Endodermal cell (in vitro differentiated cells): ENCODE results near the gene ROBO1. TPM values are rescaled to one million over a fixed set of nuclear protein-coding genes. Genes with fewer than 3 reads are reported as not detected.

Source experiments
- DNase-seq: peaks from one replicate; pipeline ENCODE4 v3.0.0-alpha.2; 2017
- H3K27ac ChIP-seq: 2 replicates; pipeline ENCODE4 v1.5.1; 2013; ENCODE audit warnings: mild to moderate bottlenecking, low read depth, low read length, moderate library complexity
- H3K27me3 ChIP-seq: 2 replicates; pipeline ENCODE4 v1.6.1; 2013; ENCODE audit warnings: mild to moderate bottlenecking, low read length, moderate library complexity; ENCODE audit not compliant: insufficient read depth, control insufficient read depth, poor library complexity, severe bottlenecking
- H3K36me3 ChIP-seq: 2 replicates; pipeline ENCODE4 v1.7.0; 2013; ENCODE audit warnings: mild to moderate bottlenecking, low read length, moderate library complexity; ENCODE audit not compliant: control insufficient read depth, insufficient read depth
- H3K4me1 ChIP-seq: one replicate; pipeline ENCODE4 v1.7.0; 2013; ENCODE audit warnings: low read length; ENCODE audit not compliant: control insufficient read depth, insufficient read depth
- H3K4me3 ChIP-seq: 2 replicates; pipeline ENCODE4 v1.5.1; 2013; ENCODE audit warnings: mild to moderate bottlenecking, low read length, moderate library complexity
- H3K9ac ChIP-seq: 2 replicates; pipeline ENCODE4 v1.6.1; 2013; ENCODE audit warnings: mild to moderate bottlenecking, low read length, moderate library complexity; ENCODE audit not compliant: poor library complexity, severe bottlenecking; ENCODE audit errors: extremely low read depth
- H3K9me3 ChIP-seq: 2 replicates; pipeline ENCODE4 v1.6.1; 2013; ENCODE audit warnings: mild to moderate bottlenecking, low read length, moderate library complexity; ENCODE audit not compliant: control insufficient read depth
- H3K27ac Mint-ChIP-seq: 2 replicates; pipeline ENCODE4 v1.8.0; 2020; ENCODE audit warnings: mixed read lengths
- H3K27me3 Mint-ChIP-seq: 2 replicates; pipeline ENCODE4 v1.8.0; 2021; ENCODE audit warnings: mild to moderate bottlenecking, mixed read lengths; ENCODE audit not compliant: insufficient read depth
- H3K36me3 Mint-ChIP-seq: 2 replicates; pipeline ENCODE4 v1.8.0; 2020; ENCODE audit warnings: low read depth, mixed read lengths
- H3K4me1 Mint-ChIP-seq: 2 replicates; pipeline ENCODE4 v1.8.0; 2020; ENCODE audit warnings: mixed read lengths
- H3K4me3 Mint-ChIP-seq: 2 replicates; pipeline ENCODE4 v1.8.0; 2020; ENCODE audit warnings: mild to moderate bottlenecking, moderate library complexity, mixed read lengths
- H3K9me3 Mint-ChIP-seq: 2 replicates; pipeline ENCODE4 v1.8.0; 2020; ENCODE audit warnings: mild to moderate bottlenecking, mixed read lengths
- WGBS, 2 experiments: methylation state at CpG; one replicate each; pipeline versions ENCODE4 v1.1.5 to v1.1.7; 2013; ENCODE audit warnings: missing lambda C conversion rate in 2 of 2, mixed read lengths in 1 of 2; ENCODE audit not compliant: insufficient coverage in 1 of 2, insufficient read length in 1 of 2; 5-methylcytosine and 5-hydroxymethylcytosine counted together
- total RNA-seq, 2 donors: library from RNA; stranded (reverse); fragmentation: NEBNext Ultra II Directional in 1 of 2; extraction: Animal tissue kit (Norgen Biotek cat#: 25700) in 1 of 2; gene quantifications; 2 replicates in 1 of 2; 3 replicates in 1 of 2; pipeline ENCODE4 v1.2.1, GENCODE V29; 2021
- TF ChIP-seq, protein P1 (sequence below): fragments of 200-600 bp; sonication (generic); conservative IDR thresholded peaks from 2 replicates; pipeline ENCODE4 v1.5.0; 2021; ENCODE audit warnings: antibody characterized with exemption, mild to moderate bottlenecking

Gene ROBO1
- total RNA-seq, 2 donors from 2014 or later: 74.8 to 75.9 TPM

DNA sequence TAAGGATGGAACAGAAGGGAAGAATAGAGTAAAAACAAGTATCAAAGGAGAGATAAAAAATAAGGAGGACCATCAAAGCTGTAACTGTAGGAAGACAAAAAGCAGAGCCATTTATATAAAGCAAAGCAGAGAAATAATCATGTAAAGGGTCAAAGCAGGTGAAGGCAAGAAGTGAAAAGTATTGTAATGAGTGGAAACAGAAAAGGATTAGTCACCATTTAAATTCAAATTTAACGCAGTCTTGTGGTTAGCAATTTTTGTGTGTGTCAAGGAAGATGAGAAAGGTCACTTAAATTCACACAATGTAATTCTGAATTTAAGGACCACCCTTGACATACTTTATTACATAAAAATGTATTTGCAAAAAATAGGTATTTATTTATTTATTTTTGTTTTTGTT is 567.8 kb downstream of the ROBO1 start:
- Mint-ChIP-seq H3K27me3 (no peaks in the 10 kb centered on the region), H3K27ac (no peak overlapping the region), H3K9me3 (peaks cover 24% of the 10 kb centered on the region)

DNA sequence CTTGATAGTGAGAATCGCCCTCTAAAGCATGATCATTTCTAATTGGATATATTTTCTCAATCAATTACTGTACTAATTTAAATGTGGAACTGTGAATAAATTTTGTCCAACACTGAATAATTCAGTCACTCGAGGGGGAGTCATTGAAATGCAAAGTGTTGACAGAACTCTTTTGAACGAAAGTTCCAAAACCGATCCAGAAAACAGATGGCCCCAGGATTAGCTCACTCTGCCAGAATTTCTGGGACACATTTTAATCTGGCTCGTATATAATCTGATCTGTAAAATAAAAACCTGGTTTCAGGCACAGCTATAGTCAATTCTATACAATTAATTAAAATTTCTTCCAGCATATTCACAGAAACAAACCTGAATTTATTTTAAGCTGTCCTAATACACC is 580.4 kb downstream of the ROBO1 start:
- no peaks in the 10 kb centered on the region for H3K4me1 Mint-ChIP-seq
- no peaks in the 10 kb centered on the region for H3K36me3 Mint-ChIP-seq
- H3K27ac ChIP-seq: no peak overlapping the region

More for the DNA sequence above, 567.8 kb downstream of the ROBO1 start:
- H3K4me1 ChIP-seq: peaks cover 2% of the 10 kb centered on the region
- H3K27ac ChIP-seq: no peak overlapping the region
- no peaks in the 10 kb centered on the region for H3K36me3 ChIP-seq
- H3K36me3 Mint-ChIP-seq: peaks cover 4% of the 10 kb centered on the region
- TF ChIP-seq, protein P1, sequence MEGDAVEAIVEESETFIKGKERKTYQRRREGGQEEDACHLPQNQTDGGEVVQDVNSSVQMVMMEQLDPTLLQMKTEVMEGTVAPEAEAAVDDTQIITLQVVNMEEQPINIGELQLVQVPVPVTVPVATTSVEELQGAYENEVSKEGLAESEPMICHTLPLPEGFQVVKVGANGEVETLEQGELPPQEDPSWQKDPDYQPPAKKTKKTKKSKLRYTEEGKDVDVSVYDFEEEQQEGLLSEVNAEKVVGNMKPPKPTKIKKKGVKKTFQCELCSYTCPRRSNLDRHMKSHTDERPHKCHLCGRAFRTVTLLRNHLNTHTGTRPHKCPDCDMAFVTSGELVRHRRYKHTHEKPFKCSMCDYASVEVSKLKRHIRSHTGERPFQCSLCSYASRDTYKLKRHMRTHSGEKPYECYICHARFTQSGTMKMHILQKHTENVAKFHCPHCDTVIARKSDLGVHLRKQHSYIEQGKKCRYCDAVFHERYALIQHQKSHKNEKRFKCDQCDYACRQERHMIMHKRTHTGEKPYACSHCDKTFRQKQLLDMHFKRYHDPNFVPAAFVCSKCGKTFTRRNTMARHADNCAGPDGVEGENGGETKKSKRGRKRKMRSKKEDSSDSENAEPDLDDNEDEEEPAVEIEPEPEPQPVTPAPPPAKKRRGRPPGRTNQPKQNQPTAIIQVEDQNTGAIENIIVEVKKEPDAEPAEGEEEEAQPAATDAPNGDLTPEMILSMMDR: no peak
- no peak overlapping the region for H3K4me3 ChIP-seq
- peaks cover 9% of the 10 kb centered on the region for H3K4me1 Mint-ChIP-seq
- no peak for DNase-seq
- H3K27me3 ChIP-seq: no peaks in the 10 kb centered on the region
- peaks cover 10% of the 10 kb centered on the region for H3K9me3 ChIP-seq
- WGBS, 2 experiments: 77% methylated on average over 1 of the region's 1 CpG; no CpG with 5 or more reads in 1 of the 2 experiments
- H3K4me3 Mint-ChIP-seq: no peak overlapping the region
- no peak overlapping the region for H3K9ac ChIP-seq

GRCh38 chr3:79184251-79184650 is 583.5 kb downstream of the ROBO1 start:
- no peak overlapping the region for H3K9ac ChIP-seq
- no peaks in the 10 kb centered on the region for H3K36me3 Mint-ChIP-seq
- H3K27me3 ChIP-seq: no peaks in the 10 kb centered on the region
- H3K4me3 ChIP-seq: no peak overlapping the region
- H3K27ac Mint-ChIP-seq: no peak overlapping the region
- H3K9me3 ChIP-seq: no peaks in the 10 kb centered on the region
- no peak overlapping the region for H3K27ac ChIP-seq
- TF ChIP-seq, protein P1: no peak
- H3K4me1 Mint-ChIP-seq: no peaks in the 10 kb centered on the region
- H3K9me3 Mint-ChIP-seq: peaks cover 5% of the 10 kb centered on the region
- H3K4me3 Mint-ChIP-seq: no peak overlapping the region
- no peaks in the 10 kb centered on the region for H3K36me3 ChIP-seq
- 42 to 61% methylated on average over 2 to 3 of the region's 3 CpGs for WGBS, 2 experiments
- DNase-seq: no peak
- H3K27me3 Mint-ChIP-seq: no peaks in the 10 kb centered on the region
- H3K4me1 ChIP-seq: no peaks in the 10 kb centered on the region

More for the DNA sequence above, 580.4 kb downstream of the ROBO1 start:
- Histone ChIP-seq H3K27me3 (no peaks in the 10 kb centered on the region), H3K4me1 (no peaks in the 10 kb centered on the region), H3K9me3 (no peaks in the 10 kb centered on the region), H3K36me3 (no peaks in the 10 kb centered on the region), H3K9ac (no peak overlapping the region), H3K4me3 (no peak overlapping the region)
- TF ChIP-seq, protein P1: no peak
- no peak overlapping the region for H3K4me3 Mint-ChIP-seq
- WGBS, 2 experiments: 91 to 94% methylated on average over 3 to 5 of the region's 5 CpGs
- no peaks in the 10 kb centered on the region for H3K27me3 Mint-ChIP-seq
- no peak for DNase-seq
- H3K9me3 Mint-ChIP-seq: peaks cover 3% of the 10 kb centered on the region
- no peak overlapping the region for H3K27ac Mint-ChIP-seq
